Measurements from ENCODE around the gene ST3GAL6.
A peak's percentile ranks its signal among the peaks of the same experiment; 100 is the strongest.

ST3GAL6 gene

GRCh38 chr3:98741121-98741716, 21.9 kb upstream of the ST3GAL6 start:
- peaks cover 97% of the 10 kb centered on the region for H3K4me1 ChIP-seq (ENCODE audit: low read depth, poor library complexity, severe bottlenecking)

DNA sequence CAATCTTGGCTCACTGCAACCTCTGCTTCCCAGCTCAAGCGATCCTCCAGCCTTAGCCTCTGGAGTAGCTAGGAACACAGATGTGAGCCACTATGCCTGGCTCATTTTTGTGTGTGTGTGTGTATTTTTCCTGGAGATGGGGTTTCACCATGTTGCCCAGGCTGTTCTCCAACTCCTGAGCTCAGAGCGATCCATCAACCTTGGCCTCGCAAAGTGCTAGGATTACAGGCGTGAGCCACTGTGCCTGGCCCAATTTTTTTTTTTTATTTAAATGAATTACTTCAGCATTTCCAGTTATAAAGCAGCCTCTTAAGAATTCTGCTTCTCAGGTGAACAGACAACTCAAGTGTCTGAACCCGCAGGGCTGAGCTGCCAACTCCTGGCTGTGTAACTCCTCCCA, 20.1 kb upstream of the ST3GAL6 start:
- Histone ChIP-seq H3K4me3 (IDR thresholded peaks at IDR 0.05; ENCODE audit: insufficient read depth, low read depth, low read length) (no peak overlapping the region), H3K79me2 (ENCODE audit: insufficient read depth, low read depth) (peaks cover 90% of the 10 kb centered on the region), H3K36me3 (ENCODE audit: insufficient read depth) (no peaks in the 10 kb centered on the region), H4K20me1 (ENCODE audit: insufficient read depth) (peaks cover 4% of the 10 kb centered on the region; the same call in 1 of the 2 replicates), H2AFZ (ENCODE audit: low read depth) (no peak overlapping the region), H3K4me2 (no peak overlapping the region; the same call in 1 of the 2 replicates), H3K4me1 (ENCODE audit: low read depth, poor library complexity, severe bottlenecking) (peaks cover 97% of the 10 kb centered on the region), H3K27me3 (ENCODE audit: insufficient read depth, low read depth) (no peaks in the 10 kb centered on the region), H3K27ac (no peak overlapping the region), H3K9ac (no peak overlapping the region)
- TF ChIP-seq, protein P1, sequence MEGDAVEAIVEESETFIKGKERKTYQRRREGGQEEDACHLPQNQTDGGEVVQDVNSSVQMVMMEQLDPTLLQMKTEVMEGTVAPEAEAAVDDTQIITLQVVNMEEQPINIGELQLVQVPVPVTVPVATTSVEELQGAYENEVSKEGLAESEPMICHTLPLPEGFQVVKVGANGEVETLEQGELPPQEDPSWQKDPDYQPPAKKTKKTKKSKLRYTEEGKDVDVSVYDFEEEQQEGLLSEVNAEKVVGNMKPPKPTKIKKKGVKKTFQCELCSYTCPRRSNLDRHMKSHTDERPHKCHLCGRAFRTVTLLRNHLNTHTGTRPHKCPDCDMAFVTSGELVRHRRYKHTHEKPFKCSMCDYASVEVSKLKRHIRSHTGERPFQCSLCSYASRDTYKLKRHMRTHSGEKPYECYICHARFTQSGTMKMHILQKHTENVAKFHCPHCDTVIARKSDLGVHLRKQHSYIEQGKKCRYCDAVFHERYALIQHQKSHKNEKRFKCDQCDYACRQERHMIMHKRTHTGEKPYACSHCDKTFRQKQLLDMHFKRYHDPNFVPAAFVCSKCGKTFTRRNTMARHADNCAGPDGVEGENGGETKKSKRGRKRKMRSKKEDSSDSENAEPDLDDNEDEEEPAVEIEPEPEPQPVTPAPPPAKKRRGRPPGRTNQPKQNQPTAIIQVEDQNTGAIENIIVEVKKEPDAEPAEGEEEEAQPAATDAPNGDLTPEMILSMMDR (conservative IDR thresholded peaks at IDR 0.05; ENCODE audit: low read depth, low read length): no peak

More at GRCh38 chr3:98741121-98741716, 21.9 kb upstream of the ST3GAL6 start:
- H3K4me2 ChIP-seq: no peak overlapping the region; the same call in 1 of the 2 replicates
- TF ChIP-seq, protein P1 (conservative IDR thresholded peaks at IDR 0.05; ENCODE audit: low read depth, low read length): no peak
- no peaks in the 10 kb centered on the region for H3K36me3 ChIP-seq (ENCODE audit: insufficient read depth)
- no peaks in the 10 kb centered on the region for H3K27me3 ChIP-seq (ENCODE audit: insufficient read depth, low read depth)
- H4K20me1 ChIP-seq (ENCODE audit: insufficient read depth): peaks cover 4% of the 10 kb centered on the region; the same call in 1 of the 2 replicates
- no peak overlapping the region for H3K27ac ChIP-seq
- no peak overlapping the region for H3K9ac ChIP-seq
- H3K4me3 ChIP-seq (IDR thresholded peaks at IDR 0.05; ENCODE audit: insufficient read depth, low read depth, low read length): no peak overlapping the region
- no peak overlapping the region for H2AFZ ChIP-seq (ENCODE audit: low read depth)
- peaks cover 89% of the 10 kb centered on the region for H3K79me2 ChIP-seq (ENCODE audit: insufficient read depth, low read depth)

- Histone ChIP-seq H2AFZ (ENCODE audit: low read depth) (no peak overlapping the region), H3K27ac (peak overlapping the region; percentile 49; the same call in 1 of the 2 replicates), H4K20me1 (ENCODE audit: insufficient read depth) (peaks cover 4% of the 10 kb centered on the region; the same call in 1 of the 2 replicates), H3K4me2 (peak overlapping the region; percentile 59; the same call in 1 of the 2 replicates), H3K4me1 (ENCODE audit: low read depth, poor library complexity, severe bottlenecking) (peaks cover 95% of the 10 kb centered on the region), H3K79me2 (ENCODE audit: insufficient read depth, low read depth) (peaks cover 88% of the 10 kb centered on the region), H3K36me3 (ENCODE audit: insufficient read depth) (no peaks in the 10 kb centered on the region), H3K9ac (no peak overlapping the region), H3K27me3 (ENCODE audit: insufficient read depth, low read depth) (no peaks in the 10 kb centered on the region), H3K4me3 (IDR thresholded peaks at IDR 0.05; ENCODE audit: insufficient read depth, low read depth, low read length) (no peak overlapping the region)
- TF ChIP-seq, protein P1 (conservative IDR thresholded peaks at IDR 0.05; ENCODE audit: low read depth, low read length): no peak
Measured at GRCh38 chr3:98744283-98744682, 18.9 kb upstream of the ST3GAL6 start.

GRCh38 chr3:98745718-98746117, 17.4 kb upstream of the ST3GAL6 start:
- Histone ChIP-seq H3K4me1 (ENCODE audit: low read depth, poor library complexity, severe bottlenecking) (peaks cover 95% of the 10 kb centered on the region), H3K9ac (no peak overlapping the region), H3K4me2 (peak overlapping the region; percentile 59), H4K20me1 (ENCODE audit: insufficient read depth) (peaks cover 4% of the 10 kb centered on the region; the same call in 1 of the 2 replicates), H3K36me3 (ENCODE audit: insufficient read depth) (no peaks in the 10 kb centered on the region), H2AFZ (ENCODE audit: low read depth) (no peak overlapping the region), H3K4me3 (IDR thresholded peaks at IDR 0.05; ENCODE audit: insufficient read depth, low read depth, low read length) (no peak overlapping the region), H3K27me3 (ENCODE audit: insufficient read depth, low read depth) (no peaks in the 10 kb centered on the region), H3K79me2 (ENCODE audit: insufficient read depth, low read depth) (peaks cover 86% of the 10 kb centered on the region), H3K27ac (peak overlapping the region; percentile 49; the same call in 1 of the 2 replicates)
- TF ChIP-seq, protein P1 (conservative IDR thresholded peaks at IDR 0.05; ENCODE audit: low read depth, low read length): no peak
